Neural progenitor cell (in vitro differentiated cells): ENCODE measurements around the gene RLN1.

ENCODE experiments used
- CTCF ChIP-seq: fragments of 200-600 bp; sonication (generic); IDR thresholded peaks from 2 replicates; pipeline ENCODE4 v1.5.1; 2017; ENCODE audit warnings: antibody characterized with exemption, mild to moderate bottlenecking
- EZH2 ChIP-seq: fragments of 200-600 bp; sonication (generic); IDR thresholded peaks from 2 replicates; pipeline ENCODE4 v1.6.1; 2017; ENCODE audit warnings: antibody characterized with exemption, mild to moderate bottlenecking, moderate library complexity

- TF ChIP-seq CTCF (no peak), EZH2 (no peak)
These were observed 35.4 kb upstream of the RLN1 start for GRCh38 chr9:5375091-5375490.
